Measurements from ENCODE around the gene GRIN2A.

GRIN2A gene

GRCh38 chr16:9797306-9797705 lies 384.9 kb downstream of the GRIN2A start:
- TF ChIP-seq CTCF (IDR thresholded peaks at IDR 0.05; ENCODE audit: borderline replicate concordance, insufficient read depth, low read depth, low read length): no peak
- H3K4me3 ChIP-seq (ENCODE audit: low read depth, low read length): no peak overlapping the region

GRCh38 chr16:9793623-9794022 lies 388.6 kb downstream of the GRIN2A start:
- H3K4me3 ChIP-seq (ENCODE audit: low read depth, low read length): no peak overlapping the region
- TF ChIP-seq CTCF (IDR thresholded peaks at IDR 0.05; ENCODE audit: borderline replicate concordance, insufficient read depth, low read depth, low read length): no peak

- no peak for TF ChIP-seq CTCF (IDR thresholded peaks at IDR 0.05; ENCODE audit: borderline replicate concordance, insufficient read depth, low read depth, low read length)
- H3K4me3 ChIP-seq (ENCODE audit: low read depth, low read length): no peak overlapping the region
Observed at GRCh38 chr16:9791556-9791955, 390.7 kb downstream of the GRIN2A start.

GRCh38 chr16:9790199-9790598 lies 392.0 kb downstream of the GRIN2A start:
- no peak for TF ChIP-seq CTCF (IDR thresholded peaks at IDR 0.05; ENCODE audit: borderline replicate concordance, insufficient read depth, low read depth, low read length)

GRCh38 chr16:9787717-9788116 lies 394.5 kb downstream of the GRIN2A start:
- no peak overlapping the region for H3K4me3 ChIP-seq (ENCODE audit: low read depth, low read length)
- TF ChIP-seq CTCF (IDR thresholded peaks at IDR 0.05; ENCODE audit: borderline replicate concordance, insufficient read depth, low read depth, low read length): no peak

More at GRCh38 chr16:9790199-9790598, 392.0 kb downstream of the GRIN2A start:
- H3K4me3 ChIP-seq (ENCODE audit: low read depth, low read length): no peak overlapping the region

GRCh38 chr16:9780831-9781230 lies 401.4 kb downstream of the GRIN2A start:
- no peak for TF ChIP-seq CTCF (IDR thresholded peaks at IDR 0.05; ENCODE audit: borderline replicate concordance, insufficient read depth, low read depth, low read length)
- H3K4me3 ChIP-seq (ENCODE audit: low read depth, low read length): no peak overlapping the region

- H3K4me3 ChIP-seq (ENCODE audit: low read depth, low read length): no peak overlapping the region
- TF ChIP-seq CTCF (IDR thresholded peaks at IDR 0.05; ENCODE audit: borderline replicate concordance, insufficient read depth, low read depth, low read length): no peak
Observed at GRCh38 chr16:9778849-9779248, 403.4 kb downstream of the GRIN2A start.
